Calu3 (cell line): ENCODE results near the gene GAREM1. TPM values are rescaled to one million over a fixed set of nuclear protein-coding genes. Genes with fewer than 3 reads are reported as not detected.

Experiments
- BruUV-seq: library from RNA; stranded (reverse); fragments of 400-500 nt; replicated peaks from 2 replicates; lab custom pipeline; 2021; lab: Mats Ljungman, UMichigan
- CTCF ChIA-PET: fragments of 300-600 bp; sonication (Branson Sonifier 250); formaldehyde crosslinking; loops from one replicate; lab custom pipeline; 2022; ENCODE audit warnings: antibody characterized with exemption; lab: Charles Lee
- DNase-seq: peaks from one replicate; pipeline ENCODE4 v3.0.0; 2022
- H3K27ac Mint-ChIP-seq: one replicate; pipeline ENCODE4 v1.8.0; 2022; ENCODE audit warnings: mixed read lengths; ENCODE audit not compliant: unreplicated experiment
- H3K27me3 Mint-ChIP-seq: one replicate; pipeline ENCODE4 v1.8.0; 2022; ENCODE audit warnings: mixed read lengths; ENCODE audit not compliant: unreplicated experiment
- H3K36me3 Mint-ChIP-seq: one replicate; pipeline ENCODE4 v1.8.0; 2022; ENCODE audit warnings: mild to moderate bottlenecking, moderate library complexity, mixed read lengths; ENCODE audit not compliant: insufficient read depth, unreplicated experiment
- H3K4me1 Mint-ChIP-seq: one replicate; pipeline ENCODE4 v1.8.0; 2022; ENCODE audit warnings: mild to moderate bottlenecking, low read depth, mixed read lengths; ENCODE audit not compliant: unreplicated experiment
- H3K4me3 Mint-ChIP-seq: one replicate; pipeline ENCODE4 v1.8.0; 2022; ENCODE audit warnings: mild to moderate bottlenecking, low read depth, moderate library complexity, mixed read lengths; ENCODE audit not compliant: unreplicated experiment
- H3K9me3 Mint-ChIP-seq: one replicate; pipeline ENCODE4 v1.8.0; 2022; ENCODE audit warnings: low read depth, mixed read lengths; ENCODE audit not compliant: unreplicated experiment
- intact Hi-C: fragments of 100-400 bp; cut with micrococcal nuclease; formaldehyde crosslinking; loops from one replicate; pipeline ENCODE4 v1.10.0; 2022; ENCODE audit not compliant: unreplicated experiment
- total RNA-seq: library from RNA; stranded (reverse); gene quantifications from 2 replicates; pipeline ENCODE4 v1.2.3, GENCODE V29; 2022
- TF ChIP-seq, protein P1 (sequence below): fragments of 200-600 bp; IDR thresholded peaks from one replicate; pipeline ENCODE4 v1.8.0; 2022; ENCODE audit warnings: antibody characterized with exemption; ENCODE audit not compliant: unreplicated experiment

The GAREM1 gene
- total RNA-seq, 1 experiment from 2014 or later: 19.3 TPM

DNA sequence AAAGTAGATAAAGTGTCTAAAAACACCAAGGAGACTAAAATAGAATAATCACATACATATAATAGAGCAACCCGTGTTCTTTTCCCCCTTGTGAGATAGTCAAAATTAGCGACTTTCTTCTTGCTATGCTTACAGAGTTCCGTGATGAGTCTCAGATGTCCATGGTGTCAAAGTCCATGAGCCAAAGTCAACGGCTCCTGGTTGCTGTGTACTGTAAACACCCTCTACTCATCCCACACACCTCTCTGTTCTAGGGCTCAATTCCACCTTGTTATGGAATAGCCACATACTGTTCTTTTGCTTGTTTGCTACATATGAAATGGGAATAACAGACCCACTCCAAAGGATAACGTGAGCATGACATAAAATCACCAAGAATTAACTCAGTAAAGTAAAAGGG is 52.5 kb downstream of the GAREM1 start:
- Mint-ChIP-seq H3K4me3 (no peak overlapping the region), H3K27ac (no peak overlapping the region), H3K36me3 (no peaks in the 10 kb centered on the region), H3K4me1 (peaks cover 25% of the 10 kb centered on the region), H3K27me3 (no peaks in the 10 kb centered on the region), H3K9me3 (peaks cover 2% of the 10 kb centered on the region)
- CTCF ChIA-PET: interaction anchor here (1.3 kb wide), 1 partner anchor 10 kb away, joined by 3 read pairs; no protein-coding TSS in a partner anchor
- DNase-seq: no peak
- intact Hi-C loops: no loop called here
- TF ChIP-seq, protein P1, sequence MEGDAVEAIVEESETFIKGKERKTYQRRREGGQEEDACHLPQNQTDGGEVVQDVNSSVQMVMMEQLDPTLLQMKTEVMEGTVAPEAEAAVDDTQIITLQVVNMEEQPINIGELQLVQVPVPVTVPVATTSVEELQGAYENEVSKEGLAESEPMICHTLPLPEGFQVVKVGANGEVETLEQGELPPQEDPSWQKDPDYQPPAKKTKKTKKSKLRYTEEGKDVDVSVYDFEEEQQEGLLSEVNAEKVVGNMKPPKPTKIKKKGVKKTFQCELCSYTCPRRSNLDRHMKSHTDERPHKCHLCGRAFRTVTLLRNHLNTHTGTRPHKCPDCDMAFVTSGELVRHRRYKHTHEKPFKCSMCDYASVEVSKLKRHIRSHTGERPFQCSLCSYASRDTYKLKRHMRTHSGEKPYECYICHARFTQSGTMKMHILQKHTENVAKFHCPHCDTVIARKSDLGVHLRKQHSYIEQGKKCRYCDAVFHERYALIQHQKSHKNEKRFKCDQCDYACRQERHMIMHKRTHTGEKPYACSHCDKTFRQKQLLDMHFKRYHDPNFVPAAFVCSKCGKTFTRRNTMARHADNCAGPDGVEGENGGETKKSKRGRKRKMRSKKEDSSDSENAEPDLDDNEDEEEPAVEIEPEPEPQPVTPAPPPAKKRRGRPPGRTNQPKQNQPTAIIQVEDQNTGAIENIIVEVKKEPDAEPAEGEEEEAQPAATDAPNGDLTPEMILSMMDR: no peak
- BruUV-seq: no TSS peak

- Mint-ChIP-seq H3K27ac (no peak overlapping the region), H3K4me1 (peaks cover 29% of the 10 kb centered on the region), H3K4me3 (no peak overlapping the region), H3K9me3 (no peaks in the 10 kb centered on the region), H3K36me3 (peaks cover 5% of the 10 kb centered on the region), H3K27me3 (no peaks in the 10 kb centered on the region)
- no peak for DNase-seq
- CTCF ChIA-PET: no interaction called here
- TF ChIP-seq, protein P1: no peak
- no TSS peak for BruUV-seq
- intact Hi-C loops: no loop called here
Observed at GRCh38 chr18:32405588-32405987, 65.1 kb downstream of the GAREM1 start.

GRCh38 chr18:32401621-32402020 is 69.1 kb downstream of the GAREM1 start:
- DNase-seq: no peak
- H3K27me3 Mint-ChIP-seq: no peaks in the 10 kb centered on the region
- TF ChIP-seq, protein P1: no peak
- H3K27ac Mint-ChIP-seq: no peak overlapping the region
- H3K4me1 Mint-ChIP-seq: peaks cover 34% of the 10 kb centered on the region
- BruUV-seq: no TSS peak
- H3K4me3 Mint-ChIP-seq: no peak overlapping the region
- peaks cover 5% of the 10 kb centered on the region for H3K36me3 Mint-ChIP-seq
- CTCF ChIA-PET: no interaction called here
- H3K9me3 Mint-ChIP-seq: peaks cover 2% of the 10 kb centered on the region
- intact Hi-C loops: no loop called here

DNA sequence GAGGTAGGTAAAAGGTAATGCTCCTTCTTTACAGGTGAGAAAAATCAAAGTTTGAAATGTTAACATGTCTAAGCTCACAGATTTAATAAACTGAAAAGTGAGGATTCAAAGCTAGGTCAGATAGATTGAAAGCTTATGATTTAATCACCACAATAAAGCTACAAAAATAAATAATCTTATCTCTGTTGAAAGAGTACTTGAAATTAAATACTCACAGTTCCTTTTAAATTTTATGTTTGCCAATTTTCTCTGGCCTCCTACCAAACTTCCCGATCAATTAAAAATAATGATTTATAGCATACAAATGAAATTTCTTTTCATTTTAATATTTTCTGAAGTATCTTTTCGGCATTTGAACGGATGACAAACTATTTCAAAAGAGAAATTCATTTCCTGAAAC is 77.3 kb downstream of the GAREM1 start:
- no peak overlapping the region for H3K27ac Mint-ChIP-seq
- no peak overlapping the region for H3K4me3 Mint-ChIP-seq
- BruUV-seq: no TSS peak
- H3K4me1 Mint-ChIP-seq: peaks cover 43% of the 10 kb centered on the region
- TF ChIP-seq, protein P1: no peak
- H3K9me3 Mint-ChIP-seq: peaks cover 7% of the 10 kb centered on the region
- intact Hi-C loops: no loop called here
- H3K36me3 Mint-ChIP-seq: peaks cover 10% of the 10 kb centered on the region
- no peaks in the 10 kb centered on the region for H3K27me3 Mint-ChIP-seq
- CTCF ChIA-PET: interaction anchor here (1.0 kb wide), 1 partner anchor 235 kb away, joined by 3 read pairs; no protein-coding TSS in a partner anchor
- no peak for DNase-seq
